ENCODE data around the gene CYTH4. TPM values are rescaled to one million over a fixed set of nuclear protein-coding genes. Genes with fewer than 3 reads are reported as not detected.

CYTH4 gene
- total and polyA plus RNA-seq, 2 of the 8 experiments (the other 6 are each of a cell fraction or from before 2014, with no cell fraction given) = 0.09 TPM; not detected in 1

DNA sequence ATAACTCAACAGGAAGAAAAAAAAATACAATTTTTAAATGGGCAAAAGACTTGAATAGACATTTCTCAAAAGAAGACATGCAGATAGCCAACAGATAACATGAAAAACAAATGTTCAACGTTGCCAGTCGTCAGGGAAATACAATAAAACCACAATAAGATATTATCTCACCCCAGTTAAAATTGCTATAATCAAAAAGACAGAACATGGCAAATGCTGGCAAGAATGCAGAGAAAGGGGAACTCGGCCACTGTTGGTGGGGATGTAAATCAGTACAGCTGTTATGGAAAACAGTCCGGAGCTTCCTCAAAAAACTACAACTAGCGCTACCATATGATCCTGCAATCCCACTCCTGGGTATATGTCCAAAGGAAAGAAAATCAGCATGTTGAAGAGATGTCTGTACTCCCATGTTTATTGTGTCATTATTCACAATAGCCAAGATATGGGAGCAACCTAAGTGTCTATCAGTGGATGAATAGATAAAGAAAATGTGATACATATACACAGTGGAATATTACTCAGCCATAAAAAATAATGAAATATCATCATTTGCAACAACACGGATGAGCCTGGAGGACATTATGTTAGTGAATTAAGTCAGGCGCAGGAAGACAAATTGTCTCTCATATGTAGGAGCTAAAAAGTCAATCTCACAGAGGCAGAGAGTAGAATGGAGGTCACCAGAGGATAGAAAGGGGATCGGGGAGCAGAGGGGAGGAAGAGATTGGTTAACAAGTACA lies 12.2 kb upstream of the CYTH4 start (continued):
- TF ChIP-seq, protein P1, sequence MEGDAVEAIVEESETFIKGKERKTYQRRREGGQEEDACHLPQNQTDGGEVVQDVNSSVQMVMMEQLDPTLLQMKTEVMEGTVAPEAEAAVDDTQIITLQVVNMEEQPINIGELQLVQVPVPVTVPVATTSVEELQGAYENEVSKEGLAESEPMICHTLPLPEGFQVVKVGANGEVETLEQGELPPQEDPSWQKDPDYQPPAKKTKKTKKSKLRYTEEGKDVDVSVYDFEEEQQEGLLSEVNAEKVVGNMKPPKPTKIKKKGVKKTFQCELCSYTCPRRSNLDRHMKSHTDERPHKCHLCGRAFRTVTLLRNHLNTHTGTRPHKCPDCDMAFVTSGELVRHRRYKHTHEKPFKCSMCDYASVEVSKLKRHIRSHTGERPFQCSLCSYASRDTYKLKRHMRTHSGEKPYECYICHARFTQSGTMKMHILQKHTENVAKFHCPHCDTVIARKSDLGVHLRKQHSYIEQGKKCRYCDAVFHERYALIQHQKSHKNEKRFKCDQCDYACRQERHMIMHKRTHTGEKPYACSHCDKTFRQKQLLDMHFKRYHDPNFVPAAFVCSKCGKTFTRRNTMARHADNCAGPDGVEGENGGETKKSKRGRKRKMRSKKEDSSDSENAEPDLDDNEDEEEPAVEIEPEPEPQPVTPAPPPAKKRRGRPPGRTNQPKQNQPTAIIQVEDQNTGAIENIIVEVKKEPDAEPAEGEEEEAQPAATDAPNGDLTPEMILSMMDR (IDR thresholded peaks at IDR 0.05; ENCODE audit: control extremely low read depth in 1 of 3, insufficient read depth in 1 of 3, low read depth in 1 of 3, low read length in 3 of 3) = no peak
- TF ChIP-seq JUN (IDR thresholded peaks at IDR 0.05; ENCODE audit: low read depth, low read length) (no peak), HDAC6 (IDR thresholded peaks at IDR 0.05; ENCODE audit: low read depth, low read length) (no peak), EZH2 (IDR thresholded peaks at IDR 0.05; ENCODE audit: low read depth, low read length, severe bottlenecking) (no peak)
- TF ChIP-seq, protein P2, sequence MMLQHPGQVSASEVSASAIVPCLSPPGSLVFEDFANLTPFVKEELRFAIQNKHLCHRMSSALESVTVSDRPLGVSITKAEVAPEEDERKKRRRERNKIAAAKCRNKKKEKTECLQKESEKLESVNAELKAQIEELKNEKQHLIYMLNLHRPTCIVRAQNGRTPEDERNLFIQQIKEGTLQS (IDR thresholded peaks at IDR 0.05; ENCODE audit: insufficient read depth, low read depth, low read length) = no peak

Data from H1 (cell line).